ENCODE measurements around the gene MDFI. TPM values are rescaled to one million over a fixed set of nuclear protein-coding genes. Genes with fewer than 3 reads are reported as not detected.

MDFI gene
- polyA plus RNA-seq, 1 donor from 2014 or later, result 42.5 TPM

- Histone ChIP-seq H2AFZ (ENCODE audit: low read depth, low read length) (no peak overlapping the region), H3K36me3 (ENCODE audit: insufficient read depth, low read length) (no peaks in the 10 kb centered on the region), H3K4me3 (ENCODE audit: low read length) (peak overlapping the region; percentile 13), H3K9ac (ENCODE audit: low read length) (no peak overlapping the region), H3K27ac (ENCODE audit: low read length) (no peak overlapping the region), H3F3A (ENCODE audit: insufficient read depth, low read length, poor library complexity, severe bottlenecking) (no peaks in the 10 kb centered on the region), H4K20me1 (ENCODE audit: insufficient read depth) (no peaks in the 10 kb centered on the region), H3K4me2 (ENCODE audit: low read length) (no peak overlapping the region), H3K9me2 (ENCODE audit: insufficient read depth, low read length) (no peaks in the 10 kb centered on the region), H3K79me2 (replicated peaks; ENCODE audit: insufficient read depth, low read length) (no peaks in the 10 kb centered on the region), H3K27me3 (ENCODE audit: insufficient read depth, low read depth, low read length) (no peaks in the 10 kb centered on the region), H3K9me3 (ENCODE audit: low read length) (no peaks in the 10 kb centered on the region)
- no peak for TF ChIP-seq POLR2AphosphoS5 (IDR thresholded peaks at IDR 0.05)
These were observed 44.9 kb downstream of the MDFI start for GRCh38 chr6:41683273-41683522.

GRCh38 chr6:41683523-41684310 lies 45.4 kb downstream of the MDFI start:
- Histone ChIP-seq H3K9me3 (ENCODE audit: low read length) (no peaks in the 10 kb centered on the region), H3K79me2 (replicated peaks; ENCODE audit: insufficient read depth, low read length) (no peaks in the 10 kb centered on the region), H3K27me3 (ENCODE audit: insufficient read depth, low read depth, low read length) (no peaks in the 10 kb centered on the region), H3K27ac (ENCODE audit: low read length) (no peak overlapping the region), H3F3A (ENCODE audit: insufficient read depth, low read length, poor library complexity, severe bottlenecking) (no peaks in the 10 kb centered on the region), H3K4me2 (ENCODE audit: low read length) (no peak overlapping the region), H4K20me1 (ENCODE audit: insufficient read depth) (no peaks in the 10 kb centered on the region), H2AFZ (ENCODE audit: low read depth, low read length) (no peak overlapping the region), H3K36me3 (ENCODE audit: insufficient read depth, low read length) (no peaks in the 10 kb centered on the region), H3K4me3 (ENCODE audit: low read length) (peak overlapping the region; percentile 13), H3K9ac (ENCODE audit: low read length) (peak overlapping the region; percentile 36), H3K9me2 (ENCODE audit: insufficient read depth, low read length) (no peaks in the 10 kb centered on the region)
- TF ChIP-seq EZH2 (IDR thresholded peaks at IDR 0.05; ENCODE audit: borderline replicate concordance, insufficient read depth, low read length, poor library complexity, severe bottlenecking) (no peak), RAD21 (conservative IDR thresholded peaks at IDR 0.05) (peak; percentile 98), MXI1 (conservative IDR thresholded peaks at IDR 0.05; ENCODE audit: poor library complexity, severe bottlenecking) (peak; percentile 15), SMC3 (conservative IDR thresholded peaks at IDR 0.05; ENCODE audit: poor library complexity) (peak; percentile 98), CTCF (IDR thresholded peaks at IDR 0.05; ENCODE audit: poor library complexity, severe bottlenecking) (peak; percentile 98), REST (IDR thresholded peaks at IDR 0.05; ENCODE audit: borderline replicate concordance) (no peak)

Measured in neural cell (in vitro differentiated cells).